CD4-positive, alpha-beta T cell treated with Interleukin-6 for 4 hours (primary cell): ENCODE data around the gene AHCTF1.

ENCODE experiments used
- DNase-seq: peaks from one replicate; pipeline ENCODE4 v3.0.0-alpha.2; 2020; ENCODE audit warnings: mixed read lengths

AHCTF1 gene

DNA sequence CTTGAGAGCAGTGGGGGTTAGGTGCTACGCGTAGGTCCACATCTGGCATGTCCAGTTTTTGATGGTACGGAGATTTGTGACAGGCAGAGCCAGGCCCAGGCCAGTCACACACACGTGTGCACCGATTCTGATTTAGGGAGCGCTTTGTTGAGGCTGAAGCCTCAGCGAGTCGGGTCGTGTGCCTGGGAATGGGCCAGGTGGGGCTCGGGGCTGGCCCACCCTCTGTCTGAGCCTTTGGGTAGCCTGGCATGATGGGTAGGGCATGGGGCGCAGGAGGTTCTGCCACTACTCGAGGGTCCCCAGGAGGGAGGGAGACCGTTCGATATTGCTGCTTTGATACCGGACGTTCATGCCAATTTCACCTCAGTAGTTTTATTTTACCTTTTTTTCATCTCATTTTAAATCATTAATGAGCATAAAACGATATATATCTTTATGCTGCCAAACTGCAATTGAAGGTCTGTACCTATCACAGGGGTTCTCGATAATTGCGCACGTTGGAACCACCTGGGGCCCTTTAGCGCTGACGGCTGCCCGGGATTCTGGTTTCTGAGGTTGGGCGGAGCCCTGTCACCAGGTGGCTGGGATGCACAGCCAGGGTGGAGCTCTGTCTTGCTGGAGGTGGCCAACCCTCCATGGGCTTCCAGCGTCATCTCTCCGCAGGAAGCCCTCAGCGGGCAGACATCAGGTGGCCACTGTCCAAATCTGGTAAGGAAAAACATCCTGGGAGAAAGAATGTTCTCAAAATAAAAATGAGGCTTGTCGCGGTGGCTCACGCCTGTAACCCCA, 135.6 kb downstream of the AHCTF1 start:
- DNase-seq, result no peak

DNA sequence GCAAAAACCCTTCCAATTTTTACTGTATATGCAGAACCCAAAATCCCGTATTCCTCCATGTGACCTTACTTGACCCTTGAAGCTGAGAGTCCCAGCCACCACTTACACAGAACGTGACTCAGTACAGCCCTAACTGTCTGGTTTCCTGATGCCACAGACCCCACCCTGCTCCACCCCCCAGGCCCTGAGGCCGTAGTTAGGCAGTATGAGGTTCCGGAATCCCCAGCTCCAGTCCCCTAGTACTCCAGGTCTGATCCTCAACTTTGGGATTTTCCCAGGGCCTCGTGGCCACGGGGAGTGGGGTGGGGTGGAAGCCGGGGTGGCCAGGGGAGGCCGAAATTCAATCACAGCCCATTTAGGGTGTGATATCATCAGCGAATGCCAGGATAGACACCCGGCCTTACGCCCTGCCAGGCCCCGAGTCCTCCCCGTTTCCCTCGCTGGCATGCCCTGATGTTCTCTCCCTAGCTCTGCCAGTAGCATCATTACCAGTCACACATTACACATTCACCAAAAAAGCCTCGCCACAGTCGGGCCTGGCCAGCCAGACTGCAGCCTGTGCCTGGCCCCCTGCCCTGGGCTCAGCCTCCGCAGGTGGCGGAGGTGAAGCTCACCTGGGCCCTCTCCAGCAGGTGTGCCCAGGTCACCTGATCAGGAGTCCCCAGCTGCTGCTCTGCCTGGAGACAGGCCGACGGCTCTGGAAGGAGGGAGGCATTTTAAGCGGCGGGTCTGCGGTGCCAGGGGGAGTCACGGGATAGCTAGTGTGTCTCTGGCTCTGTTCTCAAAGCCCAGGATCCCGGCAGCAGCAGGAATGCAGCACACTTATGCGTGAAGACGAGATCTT, 136.7 kb downstream of the AHCTF1 start:
- DNase-seq, result no peak

DNA sequence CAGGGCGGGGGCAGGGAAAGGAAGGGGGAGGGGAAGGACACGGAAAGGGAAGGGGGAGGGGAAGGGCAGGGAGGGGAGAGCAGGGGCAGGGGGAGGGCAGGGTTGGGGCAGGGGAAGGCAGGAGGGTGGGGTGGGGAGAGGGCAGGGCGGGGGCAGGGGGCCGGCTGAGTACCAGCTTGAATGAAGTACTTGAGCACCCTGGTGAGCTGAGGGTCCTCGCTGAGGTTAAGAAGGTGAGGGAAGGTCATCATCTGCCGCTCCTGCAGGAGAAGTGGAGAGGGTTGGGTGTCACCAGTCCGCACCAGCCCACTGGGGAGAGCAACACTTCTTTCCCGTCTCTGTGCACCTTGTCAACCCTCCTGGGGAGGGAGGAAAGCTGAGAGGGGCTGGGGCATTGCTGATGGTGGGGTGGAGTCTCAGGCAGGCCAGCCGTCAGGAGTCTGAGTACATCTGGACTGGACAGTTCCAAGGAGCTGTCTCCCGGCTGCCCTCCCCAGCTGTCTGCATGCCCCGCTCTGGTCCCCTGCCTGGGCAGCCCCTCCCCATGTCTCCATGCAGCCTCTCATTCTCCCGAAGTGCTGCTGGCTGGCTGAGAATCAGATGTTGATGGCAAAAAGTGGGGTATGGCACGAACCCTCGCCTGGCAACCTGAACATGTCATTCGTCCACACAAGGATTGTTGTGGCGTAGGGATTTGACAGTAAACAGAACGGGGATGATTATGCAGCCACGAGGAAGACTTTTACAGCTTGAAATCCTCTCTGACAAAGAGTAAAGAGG, 137.5 kb downstream of the AHCTF1 start:
- no peak for DNase-seq

DNA sequence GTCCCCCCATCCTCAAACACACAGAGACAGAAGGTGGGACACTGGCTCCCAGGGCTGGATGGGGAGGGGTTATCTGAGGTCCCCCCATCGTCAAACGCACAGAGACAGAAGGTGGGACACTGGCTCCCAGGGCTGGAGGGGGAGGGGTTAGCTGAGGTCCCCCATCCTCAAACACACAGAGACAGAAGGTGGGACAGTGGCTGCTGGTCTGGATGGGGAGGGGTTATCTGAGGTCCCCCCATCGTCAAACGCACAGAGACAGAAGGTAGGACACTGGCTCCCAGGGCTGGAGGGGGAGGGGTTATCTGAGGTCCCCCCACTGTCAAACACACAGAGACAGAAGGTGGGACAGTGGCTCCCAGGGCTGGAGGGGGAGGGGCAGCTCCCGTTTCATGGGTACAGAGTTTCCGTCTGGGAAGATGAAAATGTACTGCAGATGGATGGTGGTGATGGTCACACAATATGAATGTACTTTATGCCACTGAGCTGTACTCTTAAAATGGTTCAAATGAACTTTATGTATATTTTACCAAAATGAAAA, 138.3 kb downstream of the AHCTF1 start:
- no peak for DNase-seq

DNA sequence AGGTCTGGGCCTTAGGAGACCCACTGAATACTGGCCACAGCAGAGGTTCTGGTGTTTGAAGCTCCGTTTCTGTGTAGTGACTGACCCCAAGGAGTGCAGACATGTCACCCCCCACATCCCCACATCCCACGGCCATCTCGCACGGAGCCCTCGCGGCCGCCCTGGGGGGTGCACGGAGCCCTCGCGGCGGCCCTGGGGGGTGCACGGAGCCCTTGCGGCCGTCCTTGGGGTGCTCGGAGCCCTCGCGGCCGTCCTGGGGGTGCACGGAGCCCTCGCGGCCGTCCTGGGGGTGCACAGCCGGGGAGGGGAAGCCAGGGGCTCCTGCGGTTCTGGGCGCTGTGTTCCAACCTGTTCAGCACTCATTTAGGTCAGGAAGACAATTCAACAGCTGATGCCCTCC, 139.1 kb downstream of the AHCTF1 start:
- no peak for DNase-seq

DNA sequence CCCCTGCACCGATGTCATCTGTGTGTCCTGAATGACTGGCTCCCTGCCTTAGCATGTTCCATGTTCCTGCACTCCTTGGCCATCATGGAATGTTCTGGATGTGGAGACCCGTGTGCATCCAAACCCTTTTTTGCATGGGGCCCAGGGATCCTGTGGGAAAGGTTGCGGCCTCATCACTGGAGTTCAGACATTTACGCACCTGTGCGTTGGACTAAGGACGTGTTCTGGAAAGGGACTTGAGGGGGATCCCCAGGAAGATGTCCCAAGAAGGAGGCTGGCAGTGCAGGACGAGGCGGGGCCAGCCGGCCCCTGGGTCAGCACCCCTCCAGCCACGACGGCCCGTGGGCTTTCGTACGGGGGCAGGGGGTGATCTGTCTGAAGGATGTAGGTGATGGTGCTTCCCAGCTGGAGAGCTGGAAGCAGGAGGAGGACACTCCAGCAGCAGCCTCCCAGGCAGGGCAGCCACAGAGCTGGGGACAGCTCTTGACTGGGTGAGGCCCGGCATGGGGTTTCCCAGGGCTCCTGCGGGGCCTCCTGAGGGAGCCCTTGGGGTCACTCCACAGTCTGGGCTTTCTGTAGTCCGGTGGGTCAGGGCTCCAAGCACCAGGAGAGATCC, 140.3 kb downstream of the AHCTF1 start:
- no peak for DNase-seq

DNA sequence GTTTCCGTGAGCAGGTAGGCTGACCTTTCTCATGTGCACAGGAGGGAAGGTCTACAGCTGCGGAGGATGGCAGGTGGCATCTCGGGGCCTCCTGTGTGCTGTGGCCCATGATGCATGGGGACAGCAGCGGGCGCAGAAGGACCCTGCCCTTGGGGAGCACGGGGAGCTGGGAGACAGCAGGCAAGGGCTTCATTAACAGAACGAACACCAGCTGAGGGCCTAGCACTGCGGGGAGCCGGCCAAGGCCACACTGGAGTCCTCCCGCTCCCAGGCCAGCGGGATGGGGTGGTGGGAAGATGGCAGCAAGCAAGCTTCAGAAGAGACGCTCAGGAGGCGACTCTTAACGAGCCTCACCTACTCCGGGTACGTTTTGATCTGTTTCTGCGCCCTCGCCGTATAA, 140.9 kb downstream of the AHCTF1 start:
- no peak for DNase-seq

DNA sequence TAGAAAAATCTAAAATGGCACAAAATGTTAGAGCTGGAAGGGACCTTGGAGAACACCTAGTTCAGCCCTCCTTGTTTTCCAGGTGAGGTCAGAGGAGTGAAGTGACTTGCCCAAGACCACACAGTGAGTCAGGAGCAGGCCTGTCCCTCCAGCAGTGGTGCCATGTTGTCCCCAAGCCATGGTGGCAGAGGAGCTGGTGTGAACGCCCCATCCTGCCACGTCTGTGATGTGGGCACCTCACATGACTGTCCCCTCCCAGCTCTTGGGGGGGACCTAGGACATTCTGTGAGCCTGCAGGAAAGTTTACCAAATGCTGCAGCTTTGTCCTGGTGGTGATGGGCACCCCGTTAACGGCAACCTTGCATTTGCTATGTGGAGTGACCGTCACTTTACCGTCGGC, 141.4 kb downstream of the AHCTF1 start:
- no peak for DNase-seq

DNA sequence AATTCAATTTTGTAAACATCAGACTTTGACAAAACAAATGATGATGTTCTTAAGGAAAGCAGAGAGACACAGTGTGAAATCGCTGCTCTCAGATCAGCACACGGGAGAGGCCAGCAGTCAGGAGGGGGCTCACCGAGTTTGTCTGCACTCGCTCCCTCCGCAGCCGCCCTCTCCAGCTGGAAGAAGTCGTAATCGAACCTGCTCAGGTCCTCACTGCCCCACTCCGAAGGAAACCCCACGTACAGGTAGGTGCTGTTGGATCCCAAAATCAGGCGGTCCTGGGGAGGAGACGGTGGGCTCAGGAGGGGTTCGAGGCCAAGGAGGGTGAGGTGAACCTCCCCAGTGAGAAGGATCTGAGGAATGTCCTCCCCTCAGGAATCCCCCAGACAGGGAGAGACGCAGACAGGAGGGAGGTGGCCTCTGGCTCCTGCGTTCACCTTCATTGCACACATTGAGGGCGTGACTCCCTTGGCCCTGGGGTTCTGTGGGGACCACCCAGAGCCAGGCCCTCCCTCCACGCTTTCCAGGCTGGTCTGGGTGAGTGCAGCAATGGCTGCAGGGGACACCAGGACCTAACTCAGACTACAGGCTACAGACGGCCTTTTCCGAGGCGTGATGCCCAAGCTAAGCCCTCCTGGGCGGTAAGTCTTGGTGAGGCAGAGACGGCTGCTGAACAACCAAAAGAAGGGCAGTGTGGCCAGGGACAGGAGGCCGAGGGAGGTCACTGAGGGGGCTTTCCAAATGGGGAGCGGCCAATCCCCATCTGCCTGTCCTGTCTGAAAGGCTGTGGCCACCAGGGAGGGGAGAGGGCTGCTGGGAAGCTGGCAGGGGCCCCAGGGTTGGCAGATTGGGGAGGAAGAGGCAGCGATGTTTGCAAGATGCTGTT, 142.1 kb downstream of the AHCTF1 start:
- no peak for DNase-seq
